IMR-90 (cell line): ENCODE results near the gene PAX3. TPM values are rescaled to one million over a fixed set of nuclear protein-coding genes. Genes with fewer than 3 reads are reported as not detected.

Experiments
- ATAC-seq: fragments of 200-7000 bp; cut with Tn5 transposase; 2 replicates; pipeline ENCODE4 v1.9.1; 2020; ENCODE audit warnings: low read depth, mild to moderate bottlenecking, moderate library complexity
- BruUV-seq: library from RNA; stranded (reverse); fragments of 400-500 nt; replicated peaks from 2 replicates; lab custom pipeline; 2021; lab: Mats Ljungman, UMichigan
- CTCF ChIA-PET: fragments of 300-600 bp; formaldehyde crosslinking; extraction: SDS; loops from one replicate; lab custom pipeline; 2021; ENCODE audit warnings: antibody characterized with exemption; lab: Yijun Ruan, JAX
- POLR2A ChIA-PET: fragments of 300-600 bp; sonication (Branson Sonifier 250); formaldehyde crosslinking; loops from one replicate; lab custom pipeline; 2022; ENCODE audit warnings: antibody characterized with exemption; ENCODE audit not compliant: unreplicated experiment; lab: Charles Lee
- DNase-seq: peaks from one replicate; pipeline ENCODE4 v3.0.0; 2013
- H2AFZ ChIP-seq: replicated peaks from 2 replicates; pipeline ENCODE3; 2013; ENCODE audit warnings: low read length, mild to moderate bottlenecking; ENCODE audit not compliant: poor library complexity
- H2AK5ac ChIP-seq: 2 replicates; pipeline ENCODE4 v1.6.1; 2013; ENCODE audit warnings: low read depth, low read length, inconsistent platforms
- H2AK9ac ChIP-seq: replicated peaks from 2 replicates; pipeline ENCODE3; 2013; ENCODE audit warnings: mild to moderate bottlenecking, low read depth, low read length, moderate library complexity; ENCODE audit not compliant: poor library complexity
- H2BK120ac ChIP-seq: 2 replicates; pipeline ENCODE4 v1.6.1; 2013; ENCODE audit warnings: low read depth, low read length, inconsistent platforms
- H2BK15ac ChIP-seq: 3 replicates; pipeline ENCODE4 v1.6.1; 2013; ENCODE audit warnings: low read depth, low read length, inconsistent platforms
- H2BK20ac ChIP-seq: 2 replicates; pipeline ENCODE4 v1.6.1; 2013; ENCODE audit warnings: low read depth, mild to moderate bottlenecking, inconsistent platforms, low read length, moderate library complexity
- H2BK5ac ChIP-seq: 2 replicates; pipeline ENCODE4 v1.6.1; 2013; ENCODE audit warnings: mild to moderate bottlenecking, low read depth, low read length, inconsistent platforms; ENCODE audit not compliant: poor library complexity, severe bottlenecking
- H3K14ac ChIP-seq: replicated peaks from 2 replicates; pipeline ENCODE4 v1.6.1; 2013; ENCODE audit warnings: low read depth, low read length, inconsistent platforms
- H3K18ac ChIP-seq: 2 replicates; pipeline ENCODE4 v1.6.1; 2013; ENCODE audit warnings: low read depth, low read length, control low read depth
- H3K23ac ChIP-seq: 2 replicates; pipeline ENCODE4 v1.6.1; 2013; ENCODE audit warnings: low read depth, low read length, inconsistent platforms
- H3K27ac ChIP-seq: 2 replicates; pipeline ENCODE4 v1.5.1; 2013; ENCODE audit warnings: mild to moderate bottlenecking, control low read depth, low read length; ENCODE audit not compliant: insufficient read depth
- H3K27me3 ChIP-seq: 2 replicates; pipeline ENCODE4 v1.6.1; 2013; ENCODE audit warnings: low read length; ENCODE audit not compliant: control insufficient read depth, insufficient read depth
- H3K36me3 ChIP-seq: 2 replicates; pipeline ENCODE4 v1.6.1; 2013; ENCODE audit warnings: low read length, mixed read lengths; ENCODE audit not compliant: control insufficient read depth, insufficient read depth
- H3K4ac ChIP-seq: 2 replicates; pipeline ENCODE4 v1.6.1; 2013; ENCODE audit warnings: low read depth, low read length, inconsistent platforms
- H3K4me1 ChIP-seq: 2 replicates; pipeline ENCODE4 v1.6.1; 2013; ENCODE audit warnings: low read length, mixed read lengths; ENCODE audit not compliant: control insufficient read depth, insufficient read depth
- H3K4me2 ChIP-seq: 2 replicates; pipeline ENCODE4 v1.6.1; 2013; ENCODE audit warnings: low read depth, mild to moderate bottlenecking, control low read depth, low read length, moderate library complexity
- H3K4me3 ChIP-seq: 2 replicates; pipeline ENCODE4 v1.5.1; 2013; ENCODE audit warnings: low read depth, mild to moderate bottlenecking, control low read depth, low read length, moderate library complexity; ENCODE audit not compliant: insufficient read depth
- H3K56ac ChIP-seq: 2 replicates; pipeline ENCODE4 v1.6.1; 2013; ENCODE audit warnings: low read length, inconsistent platforms; ENCODE audit not compliant: insufficient read depth; ENCODE audit errors: extremely low read depth
- H3K79me1 ChIP-seq, 2 experiments: 2 replicates each; pipeline ENCODE4 v1.6.1; 2013; ENCODE audit warnings: low read length in 2 of 2, inconsistent platforms in 1 of 2, low read depth in 1 of 2
- H3K9ac ChIP-seq: 2 replicates; pipeline ENCODE4 v1.6.1; 2013; ENCODE audit warnings: low read depth, low read length, control low read depth
- H3K9me1 ChIP-seq: 2 replicates; pipeline ENCODE4 v1.6.1; 2013; ENCODE audit warnings: low read length, inconsistent platforms; ENCODE audit not compliant: insufficient read depth
- H3K9me3 ChIP-seq: 2 replicates; pipeline ENCODE4 v1.6.1; 2013; ENCODE audit warnings: low read length; ENCODE audit not compliant: control insufficient read depth, insufficient read depth
- H4K20me1 ChIP-seq: 2 replicates; pipeline ENCODE4 v1.6.1; 2013; ENCODE audit warnings: low read length, inconsistent platforms; ENCODE audit not compliant: insufficient read depth
- H4K5ac ChIP-seq: 2 replicates; pipeline ENCODE4 v1.6.1; 2013; ENCODE audit warnings: mild to moderate bottlenecking, low read depth, low read length, control low read depth
- H4K8ac ChIP-seq, 2 experiments: 2 replicates each; pipeline ENCODE4 v1.6.1; 2013; ENCODE audit warnings: low read depth in 2 of 2, low read length in 2 of 2, control low read depth in 1 of 2, inconsistent platforms in 1 of 2
- H4K91ac ChIP-seq: 2 replicates; pipeline ENCODE4 v1.6.1; 2013; ENCODE audit warnings: low read depth, low read length, inconsistent platforms; ENCODE audit not compliant: insufficient read depth
- BHLHE40 ChIP-seq: fragments of 150-350 bp; IDR thresholded peaks from 2 replicates; pipeline ENCODE4 v1.6.1; 2016; ENCODE audit warnings: mild to moderate bottlenecking, low read depth, low read length
- CEBPB ChIP-seq: IDR thresholded peaks from 2 replicates; pipeline ENCODE4 v1.6.1; 2012; ENCODE audit warnings: low read depth, low read length, improper control_type of control experiment
- CHD1 ChIP-seq: IDR thresholded peaks from 2 replicates; pipeline ENCODE4 v1.6.1; 2012; ENCODE audit warnings: low read depth, low read length, improper control_type of control experiment
- CTCF ChIP-seq: conservative IDR thresholded peaks from 2 replicates; pipeline ENCODE4 v1.5.1; 2012; ENCODE audit warnings: mild to moderate bottlenecking, low read depth, low read length, improper control_type of control experiment
- ELK1 ChIP-seq: fragments of 150-350 bp; IDR thresholded peaks from 2 replicates; pipeline ENCODE4 v1.6.1; 2016; ENCODE audit warnings: low read depth, mild to moderate bottlenecking, low read length, moderate library complexity, borderline replicate concordance
- FOS ChIP-seq: fragments of 150-350 bp; IDR thresholded peaks from 2 replicates; pipeline ENCODE4 v1.6.1; 2016; ENCODE audit warnings: low read depth, low read length
- MAFK ChIP-seq: IDR thresholded peaks from 2 replicates; pipeline ENCODE4 v1.6.1; 2012; ENCODE audit warnings: low read depth, low read length, improper control_type of control experiment
- MAZ ChIP-seq: IDR thresholded peaks from 2 replicates; pipeline ENCODE4 v1.6.1; 2012; ENCODE audit warnings: low read depth, mild to moderate bottlenecking, low read length, improper control_type of control experiment, moderate library complexity, borderline replicate concordance
- MXI1 ChIP-seq: IDR thresholded peaks from 2 replicates; pipeline ENCODE4 v1.6.1; 2012; ENCODE audit warnings: low read depth, mild to moderate bottlenecking, low read length, moderate library complexity, borderline replicate concordance
- NFE2L2 ChIP-seq: fragments of 150-350 bp; IDR thresholded peaks from 2 replicates; pipeline ENCODE4 v1.6.1; 2016; ENCODE audit warnings: low read depth, mild to moderate bottlenecking, low read length
- POLR2A ChIP-seq: IDR thresholded peaks from 2 replicates; pipeline ENCODE4 v1.6.1; 2012; ENCODE audit warnings: mild to moderate bottlenecking, low read depth, low read length
- RAD21 ChIP-seq: IDR thresholded peaks from 2 replicates; pipeline ENCODE4 v1.6.1; 2012; ENCODE audit warnings: low read length, improper control_type of control experiment
- RCOR1 ChIP-seq: IDR thresholded peaks from 2 replicates; pipeline ENCODE4 v1.6.1; 2012; ENCODE audit warnings: mild to moderate bottlenecking, low read length, improper control_type of control experiment; ENCODE audit not compliant: insufficient replicate concordance
- SMC3 ChIP-seq: fragments of 150-350 bp; IDR thresholded peaks from 2 replicates; pipeline ENCODE4 v1.6.1; 2016; ENCODE audit warnings: low read depth, mild to moderate bottlenecking, antibody characterized with exemption, low read length, moderate library complexity
- USF2 ChIP-seq: fragments of 150-350 bp; IDR thresholded peaks from 2 replicates; pipeline ENCODE4 v1.6.1; 2017; ENCODE audit warnings: mild to moderate bottlenecking, antibody characterized with exemption, low read length, low read depth
- WGBS, 2 experiments: methylation state at CpG; one replicate each; pipeline versions ENCODE4 v1.1.5 to v1.1.7; 2013; ENCODE audit warnings: missing lambda C conversion rate in 2 of 2; ENCODE audit not compliant: insufficient read length in 1 of 2; ENCODE audit errors: extremely low coverage in 2 of 2; 5-methylcytosine and 5-hydroxymethylcytosine counted together
- dilution Hi-C: fragments of 300-500 bp; cut with HindIII; formaldehyde crosslinking; loops from one replicate; pipeline ENCODE4 v1.14.3; 2018; ENCODE audit warnings: low sequenced_read_pairs; ENCODE audit not compliant: unreplicated experiment
- in situ Hi-C: fragments of 300-500 bp; cut with MboI; formaldehyde crosslinking; loops from 3 replicates; pipeline ENCODE4 v1.14.3; 2019; ENCODE audit warnings: low sequenced_read_pairs, inconsistent platforms, mixed read lengths
- intact Hi-C: fragments of 100-400 bp; cut with micrococcal nuclease; formaldehyde crosslinking; loops from 2 replicates; pipeline ENCODE4 v1.10.0; 2022
- polyA plus RNA-seq, 3 experiments: library from polyadenylated mRNA; depleted of rRNA; stranded (reverse); fragments of >200 nt; gene quantifications; 2 replicates each; pipeline ENCODE4 v1.2.3, GENCODE V29; 2012; ENCODE audit warnings: low replicate concordance in 1 of 3
- total RNA-seq: library from RNA; depleted of rRNA; stranded (reverse); fragments of >200 nt; gene quantifications from 2 replicates; pipeline ENCODE4 v1.2.3, GENCODE V29; 2012

PAX3 gene
- total and polyA plus RNA-seq, 2 of the 4 experiments (the other 2 are of a cell fraction) = not detected

- WGBS, 2 experiments = no CpG with 5 or more reads among the region's 11 CpGs
- intact Hi-C loops (no loop called here), dilution Hi-C loops (no loop called here), in situ Hi-C loops (no loop called here)
- Histone ChIP-seq H3K4me1 (no peaks in the 10 kb centered on the region), H4K91ac (no peak overlapping the region), H2AK5ac (no peak overlapping the region), H3K23ac (no peak overlapping the region), H3K4me3 (no peak overlapping the region), H3K27me3 (peaks cover 79% of the 10 kb centered on the region), H2BK20ac (no peak overlapping the region), H3K18ac (no peak overlapping the region), H3K4ac (no peak overlapping the region), H3K4me2 (no peak overlapping the region), H2AK9ac (no peak overlapping the region), H2BK120ac (no peak overlapping the region), H3K14ac (no peak overlapping the region), H3K56ac (no peak overlapping the region), H3K27ac (no peak overlapping the region), H2AFZ (no peak overlapping the region), H4K20me1 (no peaks in the 10 kb centered on the region), H2BK5ac (no peak overlapping the region), H3K9ac (no peak overlapping the region), H3K36me3 (no peaks in the 10 kb centered on the region), H3K9me1 (no peaks in the 10 kb centered on the region), H4K5ac (no peak overlapping the region), H2BK15ac (no peak overlapping the region), H3K79me1 (no peaks in the 10 kb centered on the region), H4K8ac (no peak overlapping the region), H3K9me3 (peaks cover 16% of the 10 kb centered on the region; the same call in 1 of the 2 replicates)
- no TSS peak for BruUV-seq
- POLR2A ChIA-PET = no interaction called here
- DNase-seq = no peak
- no peak for ATAC-seq
- no peak for TF ChIP-seq BHLHE40
- TF ChIP-seq MAZ = no peak
- TF ChIP-seq FOS = no peak
- no peak for TF ChIP-seq ELK1
- TF ChIP-seq CTCF = no peak
- TF ChIP-seq MXI1 = no peak
- TF ChIP-seq USF2 = no peak
- TF ChIP-seq CEBPB = no peak
- no peak for TF ChIP-seq MAFK
- TF ChIP-seq NFE2L2 = no peak
- no peak for TF ChIP-seq SMC3
- no peak for TF ChIP-seq POLR2A
- no peak for TF ChIP-seq RAD21
- no peak for TF ChIP-seq RCOR1
- no peak for TF ChIP-seq CHD1
- CTCF ChIA-PET = no interaction called here
These were observed 12.0 kb upstream of the PAX3 start for GRCh38 chr2:222310747-222311318.
